Subcutaneous adipose tissue (tissue), 4 donors: ENCODE results near the gene ATP4B. TPM values are rescaled to one million over a fixed set of nuclear protein-coding genes. Genes with fewer than 3 reads are reported as not detected.

Experiments used
- CTCF ChIP-seq: fragments of 450-650 bp; IDR thresholded peaks from one replicate; pipeline ENCODE4 v1.5.1; 2016; ENCODE audit warnings: low read depth, mild to moderate bottlenecking, control low read depth, antibody characterized with exemption, moderate library complexity
- total RNA-seq, 4 donors: library from RNA; depleted of rRNA; stranded (reverse); fragments of >200 nt; gene quantifications; one replicate each; pipeline ENCODE4 v1.1.0, GENCODE V29; 2016

Gene ATP4B
- total RNA-seq, 4 donors from 2014 or later, result not detected

- TF ChIP-seq CTCF, result no peak
Observed at GRCh38 chr13:113650731-113651148, 7.3 kb downstream of the ATP4B start.

GRCh38 chr13:113650275-113650674 lies 7.7 kb downstream of the ATP4B start:
- TF ChIP-seq CTCF, result no peak

- no peak for TF ChIP-seq CTCF
Observed at GRCh38 chr13:113649212-113649611, 8.8 kb downstream of the ATP4B start.

GRCh38 chr13:113648216-113648610 lies 9.8 kb downstream of the ATP4B start:
- no peak for TF ChIP-seq CTCF

- no peak for TF ChIP-seq CTCF
Observed at GRCh38 chr13:113647351-113648215, 10.4 kb downstream of the ATP4B start.

GRCh38 chr13:113646921-113647340 lies 11.1 kb downstream of the ATP4B start:
- TF ChIP-seq CTCF, result no peak

GRCh38 chr13:113646376-113646775 lies 11.6 kb downstream of the ATP4B start:
- no peak for TF ChIP-seq CTCF
